ENCODE measurements around the gene THRAP3. TPM values are rescaled to one million over a fixed set of nuclear protein-coding genes. Genes with fewer than 3 reads are reported as not detected.
A peak's percentile ranks its signal among the peaks of the same experiment; 100 is the strongest.

THRAP3 gene
- polyA plus RNA-seq, 1 experiment = 76.0 TPM

GRCh38 chr1:36342426-36343185, 118.4 kb downstream of the THRAP3 start:
- no peak for DNase-seq (ENCODE audit: low read depth, low spot score)
- peak; percentile 64 for TF ChIP-seq CTCF (IDR thresholded peaks at IDR 0.05; ENCODE audit: low read depth, low read length)
- POLR2A ChIA-PET = interaction anchor here (0.6 to 1.7 kb wide), 6 partner anchors 9 to 55 kb away, joined by 3 to 9 read pairs (median 3); partner anchors contain the start of genes EVA1B and LSM10
- H3K4me3 ChIP-seq (ENCODE audit: low read depth, low read length) = no peak overlapping the region
- H3K27me3 ChIP-seq (ENCODE audit: control insufficient read depth, insufficient read depth, low read length) = no peaks in the 10 kb centered on the region
- H3K27ac ChIP-seq (ENCODE audit: low read depth, low read length) = peak overlapping the region; percentile 65
- CTCF ChIA-PET = interaction anchor here (0.5 to 2.7 kb wide), 25 partner anchors 8 to 250 kb away, joined by 3 to 34 read pairs (median 4); partner anchors contain the start of genes EVA1B and TRAPPC3
- H3K9me3 ChIP-seq (ENCODE audit: control insufficient read depth, insufficient read depth, low read length) = no peaks in the 10 kb centered on the region

GRCh38 chr1:36343651-36344394, 119.6 kb downstream of the THRAP3 start:
- no peak for TF ChIP-seq CTCF (IDR thresholded peaks at IDR 0.05; ENCODE audit: low read depth, low read length)
- ChIA-PET POLR2A (interaction anchor here (0.7 to 1.7 kb wide), 4 partner anchors 9 to 76 kb away, joined by 3 to 9 read pairs (median 5); no protein-coding TSS in a partner anchor), CTCF (interaction anchor here (0.8 to 2.7 kb wide), 9 partner anchors 21 to 194 kb away, joined by 3 to 34 read pairs (median 4); partner anchors contain the start of genes EVA1B and TRAPPC3)
- no peak overlapping the region for H3K4me3 ChIP-seq (ENCODE audit: low read depth, low read length)
- no peak for DNase-seq (ENCODE audit: low read depth, low spot score)
- peak overlapping the region; percentile 65 for H3K27ac ChIP-seq (ENCODE audit: low read depth, low read length)
- H3K9me3 ChIP-seq (ENCODE audit: control insufficient read depth, insufficient read depth, low read length) = no peaks in the 10 kb centered on the region
- H3K27me3 ChIP-seq (ENCODE audit: control insufficient read depth, insufficient read depth, low read length) = no peaks in the 10 kb centered on the region

GRCh38 chr1:36344395-36344680, 120.1 kb downstream of the THRAP3 start:
- no peak overlapping the region for H3K27ac ChIP-seq (ENCODE audit: low read depth, low read length)
- ChIA-PET CTCF (interaction anchor here (0.8 kb wide), 1 partner anchor 25 kb away, joined by 3 read pairs; no protein-coding TSS in a partner anchor), POLR2A (interaction anchor here (0.7 to 0.8 kb wide), 2 partner anchors 35 to 75 kb away, joined by 4 to 6 read pairs; no protein-coding TSS in a partner anchor)
- H3K4me3 ChIP-seq (ENCODE audit: low read depth, low read length) = no peak overlapping the region
- H3K9me3 ChIP-seq (ENCODE audit: control insufficient read depth, insufficient read depth, low read length) = no peaks in the 10 kb centered on the region
- no peak for TF ChIP-seq CTCF (IDR thresholded peaks at IDR 0.05; ENCODE audit: low read depth, low read length)
- no peak for DNase-seq (ENCODE audit: low read depth, low spot score)
- H3K27me3 ChIP-seq (ENCODE audit: control insufficient read depth, insufficient read depth, low read length) = no peaks in the 10 kb centered on the region

GRCh38 chr1:36345353-36345752, 121.1 kb downstream of the THRAP3 start:
- no peak overlapping the region for H3K27ac ChIP-seq (ENCODE audit: low read depth, low read length)
- no peak for DNase-seq (ENCODE audit: low read depth, low spot score)
- H3K9me3 ChIP-seq (ENCODE audit: control insufficient read depth, insufficient read depth, low read length) = no peaks in the 10 kb centered on the region
- POLR2A ChIA-PET = interaction anchor here (1.4 kb wide), 1 partner anchor 41 kb away, joined by 3 read pairs; no protein-coding TSS in a partner anchor
- CTCF ChIA-PET = interaction anchor here (1.1 kb wide), 1 partner anchor 24 kb away, joined by 5 read pairs; no protein-coding TSS in a partner anchor
- no peaks in the 10 kb centered on the region for H3K27me3 ChIP-seq (ENCODE audit: control insufficient read depth, insufficient read depth, low read length)
- no peak overlapping the region for H3K4me3 ChIP-seq (ENCODE audit: low read depth, low read length)
- TF ChIP-seq CTCF (IDR thresholded peaks at IDR 0.05; ENCODE audit: low read depth, low read length) = no peak
